ENCODE results near the gene MBIP. TPM values are rescaled to one million over a fixed set of nuclear protein-coding genes. Genes with fewer than 3 reads are reported as not detected.
A peak's percentile ranks its signal among the peaks of the same experiment; 100 is the strongest.

Gene MBIP
- total RNA-seq, 6 experiments from 2014 or later = 8.2 to 13.4 (median 10.3) TPM

GRCh38 chr14:36260970-36261640 lies 59.3 kb downstream of the MBIP start:
- intact Hi-C loops (cut with DNase I) = no loop called here
- Histone ChIP-seq H3K4me3 (no peak overlapping the region), H3K4me1 (no peaks in the 10 kb centered on the region), H3K27ac (no peak overlapping the region), H3K9me3 (no peaks in the 10 kb centered on the region), H3K36me3 (no peaks in the 10 kb centered on the region), H3K27me3 (no peaks in the 10 kb centered on the region)
- no peak for TF ChIP-seq POLR2A (IDR thresholded peaks at IDR 0.05)
- ATAC-seq = no peak
- 60% methylated on average over 2 of the region's 2 CpGs for WGBS (ENCODE audit: insufficient coverage, low coverage, low lambda C conversion rate, missing lambda C conversion rate)
- no peak for DNase-seq

- no peaks in the 10 kb centered on the region for H3K36me3 ChIP-seq
- no peaks in the 10 kb centered on the region for H3K4me1 ChIP-seq
- no peaks in the 10 kb centered on the region for H3K27me3 ChIP-seq
- ATAC-seq = no peak
- DNase-seq = no peak
- 41% methylated on average over 3 of the region's 3 CpGs for WGBS (ENCODE audit: insufficient coverage, low coverage, low lambda C conversion rate, missing lambda C conversion rate)
- no peaks in the 10 kb centered on the region for H3K9me3 ChIP-seq
- intact Hi-C loops (cut with DNase I) = no loop called here
- TF ChIP-seq POLR2A (IDR thresholded peaks at IDR 0.05) = no peak
- TF ChIP-seq CTCF (IDR thresholded peaks at IDR 0.05) = no peak
- H3K4me3 ChIP-seq = no peak overlapping the region
- H3K27ac ChIP-seq = no peak overlapping the region
These were observed 62.2 kb downstream of the MBIP start for GRCh38 chr14:36258241-36258640.

DNA sequence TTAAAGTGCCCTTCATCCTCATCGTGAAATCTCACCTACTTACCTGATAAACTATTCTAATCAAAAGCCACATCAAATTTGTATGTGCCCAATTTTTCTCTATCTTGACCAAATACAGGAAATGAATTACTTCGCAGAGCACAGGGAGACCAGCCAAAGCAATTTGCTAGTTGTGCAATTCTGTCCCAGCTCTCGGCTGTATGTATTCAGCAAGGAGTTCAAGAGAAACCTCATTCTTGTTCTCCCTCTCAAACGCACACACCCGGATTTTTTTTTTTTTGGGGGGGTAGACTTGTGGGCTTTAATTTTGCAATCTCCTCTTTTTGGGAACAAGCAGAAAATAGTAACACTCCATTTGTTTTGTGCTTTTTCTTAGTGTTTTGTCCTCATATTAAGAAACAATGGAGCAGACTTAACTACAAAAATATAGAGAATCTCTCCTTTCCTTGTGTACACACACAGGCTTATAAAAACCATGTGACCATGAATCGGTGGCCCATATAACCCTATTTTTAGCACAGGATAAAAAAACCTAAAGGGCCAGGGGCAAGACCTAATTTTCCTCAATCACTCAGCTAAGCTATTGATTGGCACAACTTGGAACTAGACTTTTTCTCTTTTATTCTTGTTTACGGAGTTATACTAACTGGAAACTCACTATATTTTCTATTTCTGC lies 64.2 kb downstream of the MBIP start:
- DNase-seq = no peak
- TF ChIP-seq CTCF (IDR thresholded peaks at IDR 0.05) (no peak), POLR2A (IDR thresholded peaks at IDR 0.05) (no peak)

DNA sequence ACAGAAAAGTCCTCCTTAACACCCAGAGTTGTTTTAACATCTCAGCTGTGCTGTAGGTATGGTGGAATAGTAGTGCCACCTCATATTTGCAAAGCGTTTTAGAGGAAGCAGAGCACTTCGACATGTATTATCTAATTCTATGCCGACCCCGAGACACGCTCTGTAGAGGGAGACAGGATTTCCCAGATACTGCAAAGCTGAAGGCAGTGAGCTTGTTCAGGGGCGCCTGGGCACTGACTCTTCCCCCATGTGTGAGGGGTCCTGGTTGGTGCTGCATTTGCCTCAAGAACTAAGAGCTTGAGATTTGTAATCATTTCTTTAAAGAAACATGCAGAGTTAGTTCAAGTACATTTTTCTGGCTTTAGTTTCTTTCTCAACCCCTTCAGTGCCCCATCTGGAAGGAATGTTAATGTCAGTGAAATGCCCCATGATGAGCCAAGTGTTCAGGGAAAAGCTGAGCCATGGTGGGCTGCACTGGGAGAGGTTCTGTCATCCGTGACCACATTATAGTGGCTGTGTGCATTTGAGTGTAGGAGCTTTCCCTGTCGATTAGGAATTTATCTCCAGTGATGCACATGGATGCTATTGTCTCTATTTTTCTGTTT lies 66.3 kb downstream of the MBIP start:
- ATAC-seq (no peak), DNase-seq (no peak)
- Histone ChIP-seq H3K27me3 (no peaks in the 10 kb centered on the region), H3K27ac (no peak overlapping the region), H3K9me3 (no peaks in the 10 kb centered on the region), H3K4me3 (no peak overlapping the region), H3K36me3 (no peaks in the 10 kb centered on the region), H3K4me1 (no peaks in the 10 kb centered on the region)
- no peak for TF ChIP-seq POLR2A (IDR thresholded peaks at IDR 0.05)
- no peak for TF ChIP-seq CTCF (IDR thresholded peaks at IDR 0.05)
- intact Hi-C loops (cut with DNase I) = no loop called here
- WGBS (ENCODE audit: insufficient coverage, low coverage, low lambda C conversion rate, missing lambda C conversion rate) = 72% methylated on average over 6 of the region's 8 CpGs

More for the DNA sequence above, 64.2 kb downstream of the MBIP start:
- WGBS (ENCODE audit: insufficient coverage, low coverage, low lambda C conversion rate, missing lambda C conversion rate) = 22% methylated on average over 7 of the region's 7 CpGs
- Histone ChIP-seq H3K27ac (no peak overlapping the region), H3K4me3 (no peak overlapping the region), H3K27me3 (no peaks in the 10 kb centered on the region), H3K4me1 (no peaks in the 10 kb centered on the region), H3K36me3 (no peaks in the 10 kb centered on the region), H3K9me3 (no peaks in the 10 kb centered on the region)
- intact Hi-C loops (cut with DNase I) = no loop called here
- peak; percentile 54 to 79 (median 64) for ATAC-seq

Other genes with a start within 250 kb of the MBIP start
- gene PTCSC3, start 143.9 kb downstream of the MBIP start, total RNA-seq = not detected
- not detected for gene NKX2-1, start 199.6 kb upstream of the MBIP start, total RNA-seq

Measured in right lobe of liver (tissue), 6 donors.